Endometrial microvascular endothelial cells (primary cell): ENCODE data around the gene SHISA2. TPM values are rescaled to one million over a fixed set of nuclear protein-coding genes. Genes with fewer than 3 reads are reported as not detected.

ENCODE experiments used
- total RNA-seq: library from RNA; depleted of rRNA; stranded (reverse); fragments of >200 nt; gene quantifications from one replicate; pipeline ENCODE4 v1.2.3, GENCODE V29; 2015; ENCODE audit errors: inconsistent ontology term

SHISA2 gene
- total RNA-seq, 1 donor from 2014 or later = not detected

Other genes starting within 250 kb of the SHISA2 start
- 23.6 TPM for gene RNF6, start 170.3 kb upstream of the SHISA2 start, total RNA-seq
- 11.8 TPM for gene CDK8, start 202.1 kb upstream of the SHISA2 start, total RNA-seq